ENCODE results near the gene NEO1.
"Not testable (repeated sequence)": the region's sequence is repeated elsewhere in the genome, so short reads cannot be mapped to it uniquely, and the experiment has no call there.

Gene NEO1

DNA sequence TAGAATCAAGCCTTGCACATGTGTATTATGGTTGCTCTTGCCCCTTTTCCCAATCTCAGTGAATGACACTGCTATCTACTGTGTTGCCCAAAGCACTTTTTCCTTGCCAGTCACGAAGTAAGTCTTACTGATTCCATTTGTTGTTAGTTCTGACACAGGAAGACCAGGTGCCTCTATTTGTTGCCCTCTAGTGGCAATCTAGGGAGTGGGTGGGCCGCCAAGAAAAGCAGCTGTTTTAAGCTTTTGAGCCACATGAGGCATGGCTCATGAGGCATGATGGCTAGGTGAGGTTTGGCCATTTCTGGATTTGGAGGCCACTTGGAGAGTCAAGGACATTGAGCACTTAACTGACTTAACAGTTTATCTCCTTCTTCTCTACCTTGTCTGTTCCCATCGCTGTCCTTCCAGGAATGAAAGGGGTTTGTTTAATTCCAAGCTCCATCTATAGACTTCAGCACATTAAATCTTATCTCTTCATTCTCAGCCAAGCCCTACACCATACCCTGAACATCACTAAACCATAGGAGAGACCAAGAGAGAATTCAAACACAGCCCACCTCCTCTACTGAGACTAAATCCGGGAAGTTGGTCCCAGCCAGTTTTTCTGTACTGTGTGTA lies 213.4 kb downstream of the NEO1 start:
- DNase-seq, result peak in 2 of 14 donors; percentile 1

GRCh38 chr15:73268457-73268856 lies 216.2 kb downstream of the NEO1 start:
- no peak for DNase-seq

GRCh38 chr15:73270366-73271097 lies 218.3 kb downstream of the NEO1 start:
- no peak for DNase-seq

- peak in 9 of 14 donors; percentile 4 to 27 (median 19) for DNase-seq
These were observed 221.1 kb downstream of the NEO1 start for GRCh38 chr15:73273181-73274002.

- DNase-seq, result no peak
These were observed 223.6 kb downstream of the NEO1 start for GRCh38 chr15:73275862-73276261.

GRCh38 chr15:73282567-73283365 lies 230.5 kb downstream of the NEO1 start:
- no peak for DNase-seq

- DNase-seq, result peak in 1 of 14 donors; percentile 21
These were observed 231.2 kb downstream of the NEO1 start for GRCh38 chr15:73283366-73283962.

GRCh38 chr15:73284090-73284716 lies 231.9 kb downstream of the NEO1 start:
- DNase-seq, result peak in 1 of 14 donors; percentile 1

- no peak for DNase-seq
These were observed 234.0 kb downstream of the NEO1 start for GRCh38 chr15:73286311-73286710.

- no peak for DNase-seq
These were observed 234.8 kb downstream of the NEO1 start for GRCh38 chr15:73287019-73287418.

GRCh38 chr15:73291441-73291840 lies 239.2 kb downstream of the NEO1 start:
- no peak for DNase-seq

GRCh38 chr15:73293773-73294172 lies 241.5 kb downstream of the NEO1 start:
- DNase-seq, result no peak

DNA sequence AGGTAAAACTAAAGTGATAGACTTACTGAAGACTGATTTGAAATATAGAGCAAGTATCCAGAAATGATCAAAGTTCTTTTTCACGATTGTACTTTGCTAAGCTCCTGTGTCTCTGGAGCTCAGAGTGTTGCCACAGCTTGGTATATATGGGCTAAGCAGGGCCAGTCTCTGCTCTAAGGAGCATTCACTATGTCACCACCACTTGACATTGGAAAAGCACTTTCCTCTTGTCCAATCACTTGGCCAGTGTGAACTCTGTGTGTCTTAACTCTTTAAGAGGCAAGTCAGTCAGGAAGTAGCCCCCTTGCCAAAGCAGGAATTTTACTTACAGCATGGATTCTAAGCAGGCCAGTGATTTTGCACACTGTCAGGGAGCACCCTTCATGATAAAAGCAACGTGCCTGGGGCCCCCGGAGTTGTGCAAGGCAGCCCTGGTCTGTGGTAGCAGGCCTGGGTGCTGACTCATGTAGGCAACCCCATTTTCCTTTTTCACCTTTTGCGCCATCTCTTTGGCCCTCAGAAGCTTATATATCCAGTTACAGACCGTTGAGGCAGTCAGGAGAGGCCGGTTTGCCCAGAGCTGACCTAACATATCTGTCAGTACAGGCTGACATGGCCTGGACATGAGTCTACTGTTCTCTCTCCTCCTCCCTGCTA lies 243.5 kb downstream of the NEO1 start:
- DNase-seq, result no peak

DNA sequence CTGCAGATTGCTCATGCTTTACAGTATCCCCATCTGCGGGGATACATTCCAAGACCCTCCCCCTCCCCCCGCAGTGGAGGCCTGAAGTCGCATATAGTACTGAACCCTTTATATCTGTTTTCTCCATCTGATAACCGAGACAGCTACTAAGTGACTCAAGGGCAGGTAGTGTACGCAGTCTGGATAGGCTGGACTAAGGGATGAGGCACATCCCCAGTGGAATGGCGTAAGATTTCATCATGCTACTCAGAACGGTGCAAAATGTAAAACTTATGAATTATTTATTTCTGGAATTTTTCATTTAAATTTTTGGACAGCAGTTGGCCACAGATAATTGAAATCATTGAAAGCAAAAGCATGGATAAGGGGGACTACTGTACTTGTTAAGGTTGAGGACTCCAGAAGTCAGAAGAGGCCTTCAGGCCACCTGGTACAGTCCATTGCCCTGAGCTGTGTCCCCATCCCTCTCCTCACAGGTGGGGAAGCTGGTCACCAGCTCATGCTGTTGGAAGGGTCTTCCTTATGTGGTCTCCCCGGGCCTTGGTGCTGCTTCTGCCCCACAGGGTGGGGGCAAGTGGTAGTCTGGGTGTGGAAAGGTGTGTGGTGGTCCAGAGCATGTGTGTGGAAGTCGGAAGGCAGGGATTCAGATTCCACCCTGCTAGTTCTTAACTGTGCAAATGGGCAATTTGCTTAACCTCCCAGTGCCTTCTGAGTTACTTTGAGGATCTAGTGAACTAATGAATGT lies 244.5 kb downstream of the NEO1 start:
- DNase-seq, result no peak

DNA sequence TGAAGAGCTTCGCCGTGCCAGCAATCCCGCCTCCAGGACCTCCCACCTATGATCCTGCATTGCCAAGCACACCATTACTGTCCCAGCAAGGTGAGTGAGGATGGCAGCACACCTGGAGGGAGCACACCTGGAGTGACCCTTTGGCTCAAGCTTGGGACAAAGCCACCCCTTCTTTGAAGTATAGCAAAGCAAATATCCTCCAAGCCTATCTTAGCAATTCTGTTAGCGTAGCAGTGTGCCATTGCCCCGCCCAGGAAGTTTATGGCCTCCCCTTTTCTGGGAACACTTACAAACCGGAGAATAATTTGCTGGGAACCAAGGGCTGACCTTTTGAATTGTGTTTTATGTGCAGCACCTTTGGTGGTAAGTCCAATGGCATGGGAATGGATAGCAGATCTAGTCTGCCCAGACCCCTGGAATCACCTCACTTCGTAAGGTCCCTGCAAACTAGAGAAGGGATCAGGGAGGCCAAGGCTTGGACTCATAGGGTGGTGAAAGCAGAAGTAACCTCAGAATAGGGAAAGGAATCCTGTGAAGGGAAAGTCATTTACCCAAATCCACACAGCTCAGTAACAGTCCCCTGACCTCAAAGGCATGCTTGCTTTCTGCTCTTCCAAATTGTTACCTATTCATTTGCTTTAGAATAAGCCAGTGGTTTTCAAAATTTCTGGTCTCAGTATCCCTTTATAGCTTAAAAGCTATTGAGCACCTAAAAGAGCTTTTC lies 246.4 kb downstream of the NEO1 start:
- DNase-seq, result no peak

DNA sequence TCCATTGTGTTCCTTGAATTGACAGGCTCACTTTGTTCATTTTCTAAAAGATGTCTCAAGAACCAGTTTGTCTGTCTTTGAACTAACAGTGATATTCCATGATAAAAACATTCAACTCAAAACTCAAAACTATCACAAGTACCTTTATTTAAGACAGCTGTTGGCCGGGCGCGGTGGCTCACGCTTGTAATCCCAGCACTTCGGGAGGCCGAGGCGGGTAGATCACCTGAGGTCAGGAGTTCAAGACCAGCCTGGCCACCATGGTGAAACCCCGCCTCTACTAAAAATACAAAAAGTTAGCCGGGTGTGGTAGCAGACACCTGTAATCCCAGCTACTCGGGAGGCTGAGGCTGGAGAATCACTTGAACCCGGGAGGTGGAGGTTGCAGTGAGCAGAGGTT lies 248.0 kb downstream of the NEO1 start:
- DNase-seq, result not testable (repeated sequence)

- DNase-seq, result no peak
These were observed 251.4 kb downstream of the NEO1 start for GRCh38 chr15:73303636-73304035.

- peak in 3 of 14 donors; percentile 8 to 52 (median 11) for DNase-seq
These were observed 253.3 kb downstream of the NEO1 start for GRCh38 chr15:73305331-73306211.
